Activated B cell treated with CpG ODN at 0.5 μM for 24 hours (primary cell): ENCODE data around the gene IGLL5. TPM values are rescaled to one million over a fixed set of nuclear protein-coding genes. Genes with fewer than 3 reads are reported as not detected.

ENCODE experiments used
- ATAC-seq: fragments of 200-7000 bp; cut with Tn5 transposase; one replicate; pipeline ENCODE4 v1.10.0; 2021; ENCODE audit warnings: low read depth, mild to moderate bottlenecking, moderate library complexity
- CTCF ChIA-PET: fragments of 350-600 bp; sonication (Branson Sonifier 250); formaldehyde crosslinking; loops from one replicate; lab custom pipeline; 2021; ENCODE audit warnings: antibody characterized with exemption; lab: Charles Lee
- POLR2A ChIA-PET: fragments of 350-600 bp; sonication (Branson Sonifier 250); formaldehyde crosslinking; loops from one replicate; lab custom pipeline; 2021; ENCODE audit warnings: antibody characterized with exemption; lab: Charles Lee
- DNase-seq: peaks from one replicate; pipeline ENCODE4 v3.0.0; 2022
- H3K27ac Mint-ChIP-seq: one replicate; pipeline ENCODE4 v1.8.0; 2020; ENCODE audit warnings: mixed read lengths
- H3K27me3 Mint-ChIP-seq: one replicate; pipeline ENCODE4 v1.8.0; 2021; ENCODE audit warnings: mixed read lengths
- H3K36me3 Mint-ChIP-seq: one replicate; pipeline ENCODE4 v1.8.0; 2021; ENCODE audit warnings: low read depth, mixed read lengths
- H3K4me1 Mint-ChIP-seq: one replicate; pipeline ENCODE4 v1.8.0; 2021; ENCODE audit warnings: mixed read lengths
- H3K4me3 Mint-ChIP-seq: one replicate; pipeline ENCODE4 v1.8.0; 2020; ENCODE audit warnings: mild to moderate bottlenecking, mixed read lengths
- H3K9me3 Mint-ChIP-seq: one replicate; pipeline ENCODE4 v1.8.0; 2020; ENCODE audit warnings: mixed read lengths
- CTCF ChIP-seq: fragments of 200-600 bp; IDR thresholded peaks from one replicate; pipeline ENCODE4 v1.8.0; 2022; ENCODE audit warnings: antibody characterized with exemption, mild to moderate bottlenecking
- intact Hi-C: fragments of 100-400 bp; cut with micrococcal nuclease; formaldehyde crosslinking; loops from one replicate; pipeline ENCODE4 v1.15.1; 2024
- total RNA-seq: library from RNA; stranded (reverse); gene quantifications from 2 replicates; pipeline ENCODE4 v1.2.3, GENCODE V29; 2022

IGLL5 gene
- total RNA-seq, 1 donor from 2014 or later = 189 TPM

GRCh38 chr22:22929381-22930221 lies 42.0 kb downstream of the IGLL5 start:
- no peaks in the 10 kb centered on the region for H3K9me3 Mint-ChIP-seq

GRCh38 chr22:22930222-22930497 lies 42.5 kb downstream of the IGLL5 start:
- ChIA-PET POLR2A (interaction anchor here (6.8 to 18.5 kb wide), 6 partner anchors 10 to 46 kb away, joined by 106 to 701 read pairs (median 190); partner anchors contain the start of gene IGLL5), CTCF (interaction anchor here (3.8 to 17.9 kb wide), 2 partner anchors 12 to 48 kb away, joined by 20 to 365 read pairs; partner anchors contain the start of gene IGLL5)
- no peaks in the 10 kb centered on the region for H3K27me3 Mint-ChIP-seq
- no peaks in the 10 kb centered on the region for H3K9me3 Mint-ChIP-seq
- H3K36me3 Mint-ChIP-seq = no peaks in the 10 kb centered on the region
- intact Hi-C loops = no loop called here
- no peak overlapping the region for H3K4me3 Mint-ChIP-seq
- H3K4me1 Mint-ChIP-seq = peaks cover 100% of the 10 kb centered on the region
- ATAC-seq (no peak), DNase-seq (no peak)
- TF ChIP-seq CTCF = no peak
- peak overlapping the region; percentile 96 for H3K27ac Mint-ChIP-seq

More at GRCh38 chr22:22929381-22930221, 42.0 kb downstream of the IGLL5 start:
- no peaks in the 10 kb centered on the region for H3K27me3 Mint-ChIP-seq
- H3K27ac Mint-ChIP-seq = peak overlapping the region; percentile 96
- intact Hi-C loops = no loop called here
- H3K4me3 Mint-ChIP-seq = peak overlapping the region; percentile 56
- DNase-seq (no peak), ATAC-seq (no peak)
- no peak for TF ChIP-seq CTCF
- H3K4me1 Mint-ChIP-seq = peaks cover 100% of the 10 kb centered on the region
- ChIA-PET CTCF (interaction anchor here (1.0 to 17.9 kb wide), 8 partner anchors 13 to 74 kb away, joined by 3 to 365 read pairs (median 5); partner anchors contain the start of gene IGLL5), POLR2A (interaction anchor here (0.5 to 18.5 kb wide), 15 partner anchors 11 to 822 kb away, joined by 3 to 701 read pairs (median 18); partner anchors contain the start of gene IGLL5)
- no peaks in the 10 kb centered on the region for H3K36me3 Mint-ChIP-seq

GRCh38 chr22:22930571-22931556 lies 43.2 kb downstream of the IGLL5 start:
- Mint-ChIP-seq H3K27me3 (no peaks in the 10 kb centered on the region), H3K36me3 (no peaks in the 10 kb centered on the region), H3K4me1 (peaks cover 100% of the 10 kb centered on the region), H3K27ac (peak overlapping the region; percentile 96), H3K4me3 (peak overlapping the region; percentile 70), H3K9me3 (no peaks in the 10 kb centered on the region)
- ChIA-PET CTCF (interaction anchor here (0.9 to 17.9 kb wide), 5 partner anchors 11 to 48 kb away, joined by 3 to 365 read pairs (median 4); partner anchors contain the start of gene IGLL5), POLR2A (interaction anchor here (0.5 to 18.5 kb wide), 13 partner anchors 10 to 573 kb away, joined by 4 to 701 read pairs (median 23); partner anchors contain the start of gene IGLL5)
- ATAC-seq (no peak), DNase-seq (no peak)
- no peak for TF ChIP-seq CTCF
- intact Hi-C loops = no loop called here

- Mint-ChIP-seq H3K36me3 (no peaks in the 10 kb centered on the region), H3K9me3 (no peaks in the 10 kb centered on the region), H3K4me1 (peaks cover 99% of the 10 kb centered on the region), H3K27ac (peak overlapping the region; percentile 96), H3K27me3 (no peaks in the 10 kb centered on the region), H3K4me3 (peak overlapping the region; percentile 70)
- DNase-seq (no peak), ATAC-seq (peak; percentile 3)
- CTCF ChIA-PET = interaction anchor here (0.9 to 17.9 kb wide), 8 partner anchors 11 to 122 kb away, joined by 3 to 365 read pairs (median 4); partner anchors contain the start of gene IGLL5
- intact Hi-C loops = no loop called here
- POLR2A ChIA-PET = interaction anchor here (0.6 to 18.5 kb wide), 18 partner anchors 9 to 1285 kb away, joined by 3 to 701 read pairs (median 6); partner anchors contain the start of gene IGLL5
- TF ChIP-seq CTCF = no peak
Measured at GRCh38 chr22:22931557-22932270, 44.1 kb downstream of the IGLL5 start.
